ENCODE data around the gene GOLT1A. TPM values are rescaled to one million over a fixed set of nuclear protein-coding genes. Genes with fewer than 3 reads are reported as not detected.
"Not testable (repeated sequence)": the region's sequence is repeated elsewhere in the genome, so short reads cannot be mapped to it uniquely, and the experiment has no call there.

The GOLT1A gene
- polyA plus RNA-seq, 3 donors: not detected

DNA sequence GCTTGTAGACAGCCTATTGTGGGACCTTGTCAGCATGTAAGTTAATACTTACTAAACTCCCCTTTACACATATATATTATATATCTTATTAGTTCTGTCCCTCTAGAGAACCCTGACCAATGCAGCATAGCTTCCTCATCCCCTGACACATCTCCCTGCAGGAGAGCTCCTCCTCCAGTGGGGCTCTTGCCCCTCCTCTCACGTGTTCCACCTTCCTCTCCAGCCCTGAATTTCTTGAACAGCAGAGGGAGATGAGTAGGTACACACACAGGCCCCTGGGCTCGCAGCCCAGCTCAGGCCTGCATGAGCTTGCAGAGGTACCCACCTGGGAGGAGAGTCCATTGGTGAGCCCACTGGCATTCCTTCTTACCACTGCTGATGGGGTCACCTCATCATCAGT lies 27.3 kb upstream of the GOLT1A start:
- H3K27ac ChIP-seq (ENCODE audit: low read depth in 1 of 2, low read length in 2 of 2): no peak overlapping the region
- no peak overlapping the region for H2AFZ ChIP-seq (ENCODE audit: insufficient read depth, low read depth, low read length, poor library complexity, severe bottlenecking)
- H3K79me2 ChIP-seq (ENCODE audit: insufficient read depth, low read length): no peaks in the 10 kb centered on the region
- DNase-seq: no peak
- Mint-ChIP-seq H3K36me3 (peaks cover 0 to 1% of the 10 kb centered on the region in 2 donors), H3K27ac (peak overlapping the region in 1 of 7 donors; percentile 64), H3K27me3 (ENCODE audit: low read depth in 3 of 3) (peaks cover 0 to 1% (median 0%) of the 10 kb centered on the region in 3 donors), H3K4me1 (peaks cover 2% of the 10 kb centered on the region), H3K4me3 (no peak overlapping the region), H3K9me3 (peaks cover 0 to 4% (median 0%) of the 10 kb centered on the region in 7 donors)
- H3K4me1 ChIP-seq (ENCODE audit: control insufficient read depth in 1 of 2, insufficient read depth in 2 of 2, low read length in 2 of 2): no peaks in the 10 kb centered on the region
- 86% methylated on average over 1 of the region's 2 CpGs for WGBS (ENCODE audit: insufficient coverage)
- no peak overlapping the region for H3K4me3 ChIP-seq (replicated peaks in 1 of 3; ENCODE audit: low read depth in 2 of 3, low read length in 3 of 3)
- H3K4me2 ChIP-seq (replicated peaks; ENCODE audit: extremely low read depth, low read length, poor library complexity, severe bottlenecking): no peak overlapping the region
- TF ChIP-seq, protein P1, sequence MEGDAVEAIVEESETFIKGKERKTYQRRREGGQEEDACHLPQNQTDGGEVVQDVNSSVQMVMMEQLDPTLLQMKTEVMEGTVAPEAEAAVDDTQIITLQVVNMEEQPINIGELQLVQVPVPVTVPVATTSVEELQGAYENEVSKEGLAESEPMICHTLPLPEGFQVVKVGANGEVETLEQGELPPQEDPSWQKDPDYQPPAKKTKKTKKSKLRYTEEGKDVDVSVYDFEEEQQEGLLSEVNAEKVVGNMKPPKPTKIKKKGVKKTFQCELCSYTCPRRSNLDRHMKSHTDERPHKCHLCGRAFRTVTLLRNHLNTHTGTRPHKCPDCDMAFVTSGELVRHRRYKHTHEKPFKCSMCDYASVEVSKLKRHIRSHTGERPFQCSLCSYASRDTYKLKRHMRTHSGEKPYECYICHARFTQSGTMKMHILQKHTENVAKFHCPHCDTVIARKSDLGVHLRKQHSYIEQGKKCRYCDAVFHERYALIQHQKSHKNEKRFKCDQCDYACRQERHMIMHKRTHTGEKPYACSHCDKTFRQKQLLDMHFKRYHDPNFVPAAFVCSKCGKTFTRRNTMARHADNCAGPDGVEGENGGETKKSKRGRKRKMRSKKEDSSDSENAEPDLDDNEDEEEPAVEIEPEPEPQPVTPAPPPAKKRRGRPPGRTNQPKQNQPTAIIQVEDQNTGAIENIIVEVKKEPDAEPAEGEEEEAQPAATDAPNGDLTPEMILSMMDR (IDR thresholded peaks at IDR 0.05): no peak
- H3K9ac ChIP-seq (ENCODE audit: insufficient read depth, low read length, poor library complexity, severe bottlenecking): no peak overlapping the region
- intact Hi-C loops (cut with micrococcal nuclease): no loop called here
- no peaks in the 10 kb centered on the region for H4K20me1 ChIP-seq (ENCODE audit: insufficient read depth, low read length)
- no peaks in the 10 kb centered on the region for H3K36me3 ChIP-seq (replicated peaks in 1 of 2; ENCODE audit: control insufficient read depth in 1 of 2, insufficient read depth in 2 of 2, low read length in 2 of 2)
- no peaks in the 10 kb centered on the region for H3K9me3 ChIP-seq (replicated peaks in 1 of 2; ENCODE audit: control insufficient read depth in 1 of 2, insufficient read depth in 1 of 2, low read length in 2 of 2)
- no peaks in the 10 kb centered on the region for H3K27me3 ChIP-seq (ENCODE audit: control insufficient read depth in 2 of 2, insufficient read depth in 2 of 2, low read length in 2 of 2)

DNA sequence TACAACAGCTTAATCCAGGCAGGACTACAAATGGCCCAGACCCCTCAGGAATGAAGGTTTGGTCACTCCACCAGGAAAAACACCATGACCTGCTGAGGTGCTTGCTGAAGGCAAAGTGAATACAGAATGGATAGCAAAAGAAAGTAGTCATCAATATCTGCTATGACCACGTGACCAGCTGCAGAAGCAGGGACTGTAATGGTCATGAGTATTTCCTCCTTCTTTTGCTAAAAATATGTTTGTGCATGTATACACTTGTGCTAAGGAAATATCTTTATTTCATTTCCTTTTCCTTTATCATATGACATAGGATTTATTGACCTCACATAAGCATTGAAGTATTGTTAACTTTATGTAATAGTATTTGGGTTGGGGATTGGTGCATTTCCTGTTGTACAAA lies 26.4 kb upstream of the GOLT1A start:
- Histone ChIP-seq H3K4me1 (ENCODE audit: control insufficient read depth in 1 of 2, insufficient read depth in 2 of 2, low read length in 2 of 2) (no peaks in the 10 kb centered on the region), H4K20me1 (ENCODE audit: insufficient read depth, low read length) (no peaks in the 10 kb centered on the region), H2AFZ (ENCODE audit: insufficient read depth, low read depth, low read length, poor library complexity, severe bottlenecking) (no peak overlapping the region), H3K27ac (ENCODE audit: low read depth in 1 of 2, low read length in 2 of 2) (no peak overlapping the region), H3K27me3 (ENCODE audit: control insufficient read depth in 2 of 2, insufficient read depth in 2 of 2, low read length in 2 of 2) (no peaks in the 10 kb centered on the region), H3K9me3 (replicated peaks in 1 of 2; ENCODE audit: control insufficient read depth in 1 of 2, insufficient read depth in 1 of 2, low read length in 2 of 2) (no peaks in the 10 kb centered on the region), H3K4me2 (replicated peaks; ENCODE audit: extremely low read depth, low read length, poor library complexity, severe bottlenecking) (no peak overlapping the region), H3K4me3 (replicated peaks in 1 of 3; ENCODE audit: low read depth in 2 of 3, low read length in 3 of 3) (no peak overlapping the region), H3K36me3 (replicated peaks in 1 of 2; ENCODE audit: control insufficient read depth in 1 of 2, insufficient read depth in 2 of 2, low read length in 2 of 2) (no peaks in the 10 kb centered on the region), H3K79me2 (ENCODE audit: insufficient read depth, low read length) (no peaks in the 10 kb centered on the region), H3K9ac (ENCODE audit: insufficient read depth, low read length, poor library complexity, severe bottlenecking) (no peak overlapping the region)
- Mint-ChIP-seq H3K27ac (no peak overlapping the region), H3K4me1 (peaks cover 2% of the 10 kb centered on the region), H3K9me3 (peaks cover 0 to 4% (median 0%) of the 10 kb centered on the region in 7 donors), H3K27me3 (ENCODE audit: low read depth in 3 of 3) (peaks cover 0 to 1% (median 0%) of the 10 kb centered on the region in 3 donors), H3K4me3 (no peak overlapping the region), H3K36me3 (peaks cover 0 to 1% of the 10 kb centered on the region in 2 donors)
- DNase-seq: no peak
- intact Hi-C loops (cut with micrococcal nuclease): no loop called here
- WGBS (ENCODE audit: insufficient coverage): no CpG with 5 or more reads among the region's 1 CpG
- TF ChIP-seq, protein P1 (IDR thresholded peaks at IDR 0.05): no peak

DNA sequence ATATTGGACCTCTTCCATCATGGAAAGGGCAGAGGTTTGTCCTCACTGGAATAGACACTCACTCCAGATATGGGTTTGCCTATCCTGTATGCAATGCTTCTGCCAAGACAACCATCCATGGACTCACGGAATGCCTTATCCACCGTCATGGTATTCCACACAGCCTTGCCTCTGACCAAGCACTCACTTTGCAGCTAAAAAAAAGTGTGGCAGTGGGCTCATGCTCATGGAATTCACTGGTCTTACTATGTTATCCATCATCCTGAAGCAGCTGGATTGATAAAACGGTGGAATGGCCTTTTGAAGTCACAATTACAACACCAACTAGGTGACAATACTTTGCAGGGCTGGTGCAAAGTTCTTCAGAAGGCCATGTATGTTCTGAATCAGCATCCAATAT lies 25.6 kb upstream of the GOLT1A start:
- H3K27me3 Mint-ChIP-seq (ENCODE audit: low read depth in 3 of 3); DNase-seq; H3K4me1 ChIP-seq (ENCODE audit: control insufficient read depth in 1 of 2, insufficient read depth in 2 of 2, low read length in 2 of 2); H3K27ac ChIP-seq (ENCODE audit: low read depth in 1 of 2, low read length in 2 of 2); intact Hi-C loops (cut with micrococcal nuclease); H3K27ac Mint-ChIP-seq; H3K4me3 ChIP-seq (replicated peaks in 1 of 3; ENCODE audit: low read depth in 2 of 3, low read length in 3 of 3); H3K9me3 Mint-ChIP-seq; H3K79me2 ChIP-seq (ENCODE audit: insufficient read depth, low read length); H3K9me3 ChIP-seq (replicated peaks in 1 of 2; ENCODE audit: control insufficient read depth in 1 of 2, insufficient read depth in 1 of 2, low read length in 2 of 2); H3K36me3 Mint-ChIP-seq; H4K20me1 ChIP-seq (ENCODE audit: insufficient read depth, low read length); H3K9ac ChIP-seq (ENCODE audit: insufficient read depth, low read length, poor library complexity, severe bottlenecking); H3K4me2 ChIP-seq (replicated peaks; ENCODE audit: extremely low read depth, low read length, poor library complexity, severe bottlenecking); H3K27me3 ChIP-seq (ENCODE audit: control insufficient read depth in 2 of 2, insufficient read depth in 2 of 2, low read length in 2 of 2); H3K36me3 ChIP-seq (replicated peaks in 1 of 2; ENCODE audit: control insufficient read depth in 1 of 2, insufficient read depth in 2 of 2, low read length in 2 of 2); H2AFZ ChIP-seq (ENCODE audit: insufficient read depth, low read depth, low read length, poor library complexity, severe bottlenecking); H3K4me1 Mint-ChIP-seq; H3K4me3 Mint-ChIP-seq: not testable (repeated sequence)
- WGBS (ENCODE audit: insufficient coverage): 100% methylated on average over 2 of the region's 3 CpGs
